ENCODE data around the gene KLK14.

KLK14 gene

GRCh38 chr19:51107406-51108065 lies 24.8 kb upstream of the KLK14 start:
- DNase-seq: peak; percentile 8

- DNase-seq: no peak
Observed at GRCh38 chr19:51103926-51104341, 21.2 kb upstream of the KLK14 start.

- no peak for DNase-seq
Observed at GRCh38 chr19:51102991-51103390, 20.3 kb upstream of the KLK14 start.

GRCh38 chr19:51101171-51101865 lies 18.6 kb upstream of the KLK14 start:
- DNase-seq: no peak

GRCh38 chr19:51100601-51101000 lies 17.9 kb upstream of the KLK14 start:
- no peak for DNase-seq

GRCh38 chr19:51099047-51099382 lies 16.3 kb upstream of the KLK14 start:
- DNase-seq: no peak

GRCh38 chr19:51098365-51099046 lies 15.8 kb upstream of the KLK14 start:
- no peak for DNase-seq

GRCh38 chr19:51097796-51098195 lies 15.1 kb upstream of the KLK14 start:
- DNase-seq: no peak

GRCh38 chr19:51097166-51097738 lies 14.6 kb upstream of the KLK14 start:
- DNase-seq: peak; percentile 28

GRCh38 chr19:51096473-51097165 lies 13.9 kb upstream of the KLK14 start:
- peak; percentile 19 for DNase-seq

GRCh38 chr19:51094696-51095279 lies 12.1 kb upstream of the KLK14 start:
- DNase-seq: peak; percentile 6

- DNase-seq: no peak
Observed at GRCh38 chr19:51093510-51094345, 11.0 kb upstream of the KLK14 start.

- no peak for DNase-seq
Observed at GRCh38 chr19:51093101-51093500, 10.4 kb upstream of the KLK14 start.

GRCh38 chr19:51091895-51092873 lies 9.5 kb upstream of the KLK14 start:
- DNase-seq: peak; percentile 65

GRCh38 chr19:51091126-51091525 lies 8.4 kb upstream of the KLK14 start:
- DNase-seq: no peak

- no peak for DNase-seq
Observed at GRCh38 chr19:51090471-51090870, 7.8 kb upstream of the KLK14 start.

- no peak for DNase-seq
Observed at GRCh38 chr19:51089786-51090185, 7.1 kb upstream of the KLK14 start.

- peak; percentile 18 for DNase-seq
Observed at GRCh38 chr19:51086153-51086850, 3.6 kb upstream of the KLK14 start.

- no peak for DNase-seq
Observed at GRCh38 chr19:51084505-51084904, 1.8 kb upstream of the KLK14 start.

- no peak for DNase-seq
Observed at GRCh38 chr19:51083783-51084182, 1.1 kb upstream of the KLK14 start.
